Esophagus squamous epithelium (tissue), 5 donors: ENCODE data around the gene AP2A2. TPM values are rescaled to one million over a fixed set of nuclear protein-coding genes. Genes with fewer than 3 reads are reported as not detected.
A peak's percentile ranks its signal among the peaks of the same experiment; 100 is the strongest.

Experiments used
- DNase-seq: peaks from one replicate; lab custom pipeline; 2025; lab: John Stamatoyannopoulos, UW
- H3K27ac ChIP-seq, 4 donors: fragments of 200-600 bp; sonication (generic); one replicate each; pipeline ENCODE4 v1.5.1; 2016 to 2019; ENCODE audit warnings: mild to moderate bottlenecking in 1 of 4
- H3K27me3 ChIP-seq, 4 donors: fragments of 200-600 bp; sonication (generic); 1 replicate in 3 of 4; 2 replicates in 1 of 4; pipeline versions ENCODE4 v1.5.1 to v1.6.0; 2017 to 2021; ENCODE audit warnings: antibody characterized with exemption in 1 of 4
- H3K36me3 ChIP-seq, 3 donors: fragments of 200-600 bp; sonication (generic); one replicate each; pipeline ENCODE4 v1.5.1; 2016 to 2019
- H3K4me1 ChIP-seq, 3 donors: fragments of 200-600 bp; sonication (generic); one replicate each; pipeline ENCODE4 v1.5.1; 2017 to 2019
- H3K4me3 ChIP-seq, 4 donors: fragments of 200-600 bp; sonication (generic); 1 replicate in 3 of 4; 2 replicates in 1 of 4; pipeline ENCODE4 v1.5.1; 2016 to 2019; ENCODE audit warnings: mild to moderate bottlenecking in 2 of 4, moderate library complexity in 1 of 4
- H3K9me3 ChIP-seq, 3 donors: fragments of 200-600 bp; sonication (generic); one replicate each; pipeline ENCODE4 v1.5.1; 2016 to 2019
- CTCF ChIP-seq, 6 experiments: fragments of 450-650 bp in 4 of 6; fragments of 200-600 bp in 2 of 6; sonication (generic) in 2 of 6; IDR thresholded peaks; one replicate each; pipeline ENCODE4 v1.5.1; 2016 to 2019; ENCODE audit warnings: antibody characterized with exemption in 6 of 6, mild to moderate bottlenecking in 4 of 6, moderate library complexity in 4 of 6
- POLR2A ChIP-seq, 4 donors: fragments of 450-650 bp; IDR thresholded peaks; one replicate each; pipeline ENCODE4 v1.6.1; 2017; ENCODE audit warnings: antibody characterized with exemption in 4 of 4, mild to moderate bottlenecking in 4 of 4, moderate library complexity in 3 of 4
- WGBS, 2 donors: methylation state at CpG; one replicate each; pipeline ENCODE4 v1.1.5; 2018; 5-methylcytosine and 5-hydroxymethylcytosine counted together
- intact Hi-C: fragments of 100-400 bp; cut with DNase I; formaldehyde crosslinking; loops from one replicate; pipeline ENCODE4 v1.15.0; 2022
- total RNA-seq, 4 donors: library from RNA; depleted of rRNA; stranded (reverse); fragments of >200 nt; gene quantifications; one replicate each; pipeline ENCODE4 v1.1.0, GENCODE V29; 2016
- donor health status: DM: yes; HTN: yes; CAD: no.

The AP2A2 gene
- total RNA-seq, 4 donors from 2014 or later = 19.8 to 48.6 (median 28.5) TPM

- WGBS, 2 donors = 73 to 83% methylated on average over 1 to 8 of the region's 12 CpGs
- no peak overlapping the region for H3K27ac ChIP-seq
- no peak overlapping the region for H3K4me3 ChIP-seq
- no peaks in the 10 kb centered on the region for H3K9me3 ChIP-seq
- intact Hi-C loops = no loop called here
- peaks cover 12 to 45% (median 13%) of the 10 kb centered on the region in 3 donors for H3K36me3 ChIP-seq
- H3K4me1 ChIP-seq = no peaks in the 10 kb centered on the region
- no peak for DNase-seq
- TF ChIP-seq POLR2A (IDR thresholded peaks at IDR 0.05) (no peak), CTCF (IDR thresholded peaks at IDR 0.05) (peak in 1 of 6 experiments; percentile 8)
- H3K27me3 ChIP-seq = no peaks in the 10 kb centered on the region
Observed at GRCh38 chr11:894575-895201, 31.0 kb upstream of the AP2A2 start.

GRCh38 chr11:895331-896110 lies 30.1 kb upstream of the AP2A2 start:
- no peaks in the 10 kb centered on the region for H3K9me3 ChIP-seq
- DNase-seq = no peak
- intact Hi-C loops = no loop called here

GRCh38 chr11:897253-898142 lies 28.2 kb upstream of the AP2A2 start:
- H3K27ac ChIP-seq = no peak overlapping the region
- no peak overlapping the region for H3K4me3 ChIP-seq
- no peaks in the 10 kb centered on the region for H3K4me1 ChIP-seq
- no peak for DNase-seq
- H3K36me3 ChIP-seq = peaks cover 37 to 57% (median 37%) of the 10 kb centered on the region in 3 donors
- no peak for TF ChIP-seq CTCF (IDR thresholded peaks at IDR 0.05)
- TF ChIP-seq POLR2A (IDR thresholded peaks at IDR 0.05) = no peak
- intact Hi-C loops = no loop called here
- WGBS, 2 donors = 94 to 100% methylated on average over 3 of the region's 17 CpGs
- H3K27me3 ChIP-seq = no peaks in the 10 kb centered on the region
- H3K9me3 ChIP-seq = no peaks in the 10 kb centered on the region

More at GRCh38 chr11:895331-896110, 30.1 kb upstream of the AP2A2 start:
- H3K36me3 ChIP-seq = peaks cover 19 to 46% (median 20%) of the 10 kb centered on the region in 3 donors
- 78 to 83% methylated on average over 13 to 14 of the region's 26 CpGs for WGBS, 2 donors
- no peaks in the 10 kb centered on the region for H3K27me3 ChIP-seq
- H3K4me1 ChIP-seq = no peaks in the 10 kb centered on the region
- no peak overlapping the region for H3K4me3 ChIP-seq
- TF ChIP-seq POLR2A (IDR thresholded peaks at IDR 0.05) (no peak), CTCF (IDR thresholded peaks at IDR 0.05) (no peak)
- no peak overlapping the region for H3K27ac ChIP-seq

- H3K27ac ChIP-seq = no peak overlapping the region
- no peak overlapping the region for H3K4me3 ChIP-seq
- no peaks in the 10 kb centered on the region for H3K4me1 ChIP-seq
- no peaks in the 10 kb centered on the region for H3K27me3 ChIP-seq
- no peak for DNase-seq
- no peaks in the 10 kb centered on the region for H3K9me3 ChIP-seq
- intact Hi-C loops = no loop called here
- TF ChIP-seq CTCF (IDR thresholded peaks at IDR 0.05) (peak in 1 of 6 experiments; percentile 22), POLR2A (IDR thresholded peaks at IDR 0.05) (no peak)
- 80% methylated on average over 1 of the region's 10 CpGs; no CpG with 5 or more reads in 1 of the 2 donors for WGBS, 2 donors
- peaks cover 42 to 63% (median 43%) of the 10 kb centered on the region in 3 donors for H3K36me3 ChIP-seq
Observed at GRCh38 chr11:898143-898511, 27.5 kb upstream of the AP2A2 start.
